Vagina (tissue), 2 donors: ENCODE results near the gene DUSP21. TPM values are rescaled to one million over a fixed set of nuclear protein-coding genes. Genes with fewer than 3 reads are reported as not detected.
"Not testable (repeated sequence)": the region's sequence is repeated elsewhere in the genome, so short reads cannot be mapped to it uniquely, and the experiment has no call there.

Experiments
- DNase-seq, 2 donors: peaks; one replicate each; pipeline ENCODE4 v3.0.0-alpha.2; 2017; ENCODE audit errors: extremely low spot score in 2 of 2
- H3K27ac ChIP-seq: fragments of 200-600 bp; sonication (generic); one replicate; pipeline ENCODE4 v1.5.1; 2019
- H3K27me3 ChIP-seq: fragments of 200-600 bp; sonication (generic); one replicate; pipeline ENCODE4 v1.5.1; 2019
- H3K36me3 ChIP-seq, 2 donors: fragments of 200-600 bp; sonication (generic); one replicate each; pipeline ENCODE4 v1.5.1; 2017 to 2019
- H3K4me1 ChIP-seq: fragments of 200-600 bp; sonication (generic); one replicate; pipeline ENCODE4 v1.5.1; 2019
- H3K4me3 ChIP-seq, 2 donors: fragments of 200-600 bp; sonication (generic); 1 replicate in 1 of 2; 2 replicates in 1 of 2; pipeline ENCODE4 v1.5.1; 2016 to 2019
- H3K9me3 ChIP-seq: fragments of 200-600 bp; sonication (generic); one replicate; pipeline ENCODE4 v1.5.1; 2019
- CTCF ChIP-seq, 3 experiments: fragments of 450-650 bp in 2 of 3; fragments of 200-600 bp in 1 of 3; sonication (generic) in 1 of 3; IDR thresholded peaks; one replicate each; pipeline ENCODE4 v1.5.1; 2017 to 2019; ENCODE audit warnings: antibody characterized with exemption in 3 of 3, mild to moderate bottlenecking in 2 of 3, moderate library complexity in 2 of 3
- POLR2A ChIP-seq, 2 donors: fragments of 450-650 bp; IDR thresholded peaks; one replicate each; pipeline ENCODE4 v1.6.1; 2017; ENCODE audit warnings: antibody characterized with exemption in 2 of 2, mild to moderate bottlenecking in 2 of 2, moderate library complexity in 2 of 2
- POLR2AphosphoS5 ChIP-seq, 2 donors: sonication (generic); formaldehyde crosslinking; IDR thresholded peaks; one replicate each; pipeline ENCODE4 v1.9.0; 2017; ENCODE audit warnings: antibody characterized with exemption in 2 of 2, mild to moderate bottlenecking in 2 of 2, low read depth in 1 of 2; ENCODE audit not compliant: insufficient read depth in 1 of 2
- intact Hi-C: fragments of 100-400 bp; cut with DNase I; formaldehyde crosslinking; loops from one replicate; pipeline ENCODE4 v1.15.1; 2023
- total RNA-seq: library from RNA; depleted of rRNA; stranded (reverse); fragments of >200 nt; gene quantifications from one replicate; pipeline ENCODE4 v1.2.3, GENCODE V29; 2016

DUSP21 gene
- total RNA-seq, 1 donor from 2014 or later, result not detected

GRCh38 chrX:44817029-44817428 lies 26.8 kb upstream of the DUSP21 start:
- intact Hi-C loops, result no loop called here
- Histone ChIP-seq H3K4me1 (no peaks in the 10 kb centered on the region), H3K27me3 (no peaks in the 10 kb centered on the region), H3K36me3 (no peaks in the 10 kb centered on the region), H3K27ac (no peak overlapping the region), H3K4me3 (no peak overlapping the region), H3K9me3 (no peaks in the 10 kb centered on the region)
- DNase-seq, result no peak
- TF ChIP-seq POLR2A (IDR thresholded peaks at IDR 0.05) (no peak), POLR2AphosphoS5 (IDR thresholded peaks at IDR 0.05; ENCODE audit: insufficient read depth in 1 of 2, low read depth in 1 of 2) (no peak), CTCF (IDR thresholded peaks at IDR 0.05) (no peak)

GRCh38 chrX:44822601-44823000 lies 21.2 kb upstream of the DUSP21 start:
- intact Hi-C loops, result no loop called here
- Histone ChIP-seq H3K4me1 (no peaks in the 10 kb centered on the region), H3K4me3 (no peak overlapping the region), H3K36me3 (no peaks in the 10 kb centered on the region), H3K27me3 (no peaks in the 10 kb centered on the region), H3K27ac (no peak overlapping the region), H3K9me3 (no peaks in the 10 kb centered on the region)
- no peak for DNase-seq
- no peak for TF ChIP-seq CTCF (IDR thresholded peaks at IDR 0.05)
- no peak for TF ChIP-seq POLR2AphosphoS5 (IDR thresholded peaks at IDR 0.05; ENCODE audit: insufficient read depth in 1 of 2, low read depth in 1 of 2)
- no peak for TF ChIP-seq POLR2A (IDR thresholded peaks at IDR 0.05)

GRCh38 chrX:44823193-44823592 lies 20.6 kb upstream of the DUSP21 start:
- H3K9me3 ChIP-seq, H3K27me3 ChIP-seq, H3K4me3 ChIP-seq, H3K36me3 ChIP-seq, H3K4me1 ChIP-seq, H3K27ac ChIP-seq, DNase-seq, intact Hi-C loops: not testable (repeated sequence)

GRCh38 chrX:44828008-44828605 lies 15.7 kb upstream of the DUSP21 start:
- no peak overlapping the region for H3K27ac ChIP-seq
- intact Hi-C loops, result no loop called here
- H3K27me3 ChIP-seq, result no peaks in the 10 kb centered on the region
- H3K4me1 ChIP-seq, result no peaks in the 10 kb centered on the region
- TF ChIP-seq CTCF (IDR thresholded peaks at IDR 0.05) (no peak), POLR2AphosphoS5 (IDR thresholded peaks at IDR 0.05; ENCODE audit: insufficient read depth in 1 of 2, low read depth in 1 of 2) (no peak), POLR2A (IDR thresholded peaks at IDR 0.05) (no peak)
- H3K9me3 ChIP-seq, result no peaks in the 10 kb centered on the region
- no peak for DNase-seq
- H3K4me3 ChIP-seq, result no peak overlapping the region
- no peaks in the 10 kb centered on the region for H3K36me3 ChIP-seq

- no peak for TF ChIP-seq POLR2AphosphoS5 (IDR thresholded peaks at IDR 0.05; ENCODE audit: insufficient read depth in 1 of 2, low read depth in 1 of 2)
- H3K36me3 ChIP-seq, result no peaks in the 10 kb centered on the region
- H3K27me3 ChIP-seq, result no peaks in the 10 kb centered on the region
- DNase-seq, result no peak
- no peak overlapping the region for H3K4me3 ChIP-seq
- H3K9me3 ChIP-seq, result no peaks in the 10 kb centered on the region
- H3K27ac ChIP-seq, result no peak overlapping the region
- intact Hi-C loops, result no loop called here
- H3K4me1 ChIP-seq, result no peaks in the 10 kb centered on the region
Measured at GRCh38 chrX:44829832-44830231, 14.0 kb upstream of the DUSP21 start.

GRCh38 chrX:44842550-44843317 lies 1.1 kb upstream of the DUSP21 start:
- Histone ChIP-seq H3K9me3 (no peaks in the 10 kb centered on the region), H3K4me1 (no peaks in the 10 kb centered on the region), H3K27me3 (no peaks in the 10 kb centered on the region), H3K4me3 (no peak overlapping the region), H3K27ac (no peak overlapping the region), H3K36me3 (no peaks in the 10 kb centered on the region)
- TF ChIP-seq CTCF (IDR thresholded peaks at IDR 0.05), result no peak
- no peak for TF ChIP-seq POLR2A (IDR thresholded peaks at IDR 0.05)
- no peak for DNase-seq
- intact Hi-C loops, result no loop called here
